Gastrocnemius medialis (tissue), 4 donors: ENCODE data around the gene ANKRD13B. TPM values are rescaled to one million over a fixed set of nuclear protein-coding genes. Genes with fewer than 3 reads are reported as not detected.

ENCODE experiments used
- ATAC-seq, 2 donors: fragments of 150-250 bp; one replicate each; pipeline ENCODE4 v1.9.1; 2016
- DNase-seq, 2 donors: peaks; one replicate each; pipeline ENCODE4 v3.0.0-alpha.2; 2019
- H3K27ac ChIP-seq, 4 donors: fragments of 200-600 bp; sonication (generic); 1 replicate in 1 of 4; 2 replicates in 3 of 4; pipeline ENCODE4 v1.5.1; 2016 to 2018; ENCODE audit warnings: mild to moderate bottlenecking in 2 of 4, moderate library complexity in 1 of 4
- H3K27me3 ChIP-seq, 3 donors: fragments of 200-600 bp; sonication (generic) in 2 of 3; 1 replicate in 1 of 3; 2 replicates in 2 of 3; pipeline versions ENCODE4 v1.5.1 to v1.6.0; 2016 to 2019; ENCODE audit warnings: mild to moderate bottlenecking in 1 of 3, moderate library complexity in 1 of 3
- H3K36me3 ChIP-seq, 2 donors: fragments of 200-600 bp; sonication (generic) in 1 of 2; one replicate each; pipeline ENCODE4 v1.5.1; 2017 to 2018
- H3K4me1 ChIP-seq, 2 donors: fragments of 200-600 bp; sonication (generic) in 1 of 2; one replicate each; pipeline ENCODE4 v1.5.1; 2016 to 2017; ENCODE audit warnings: mild to moderate bottlenecking in 2 of 2
- H3K4me3 ChIP-seq, 4 donors: fragments of 200-600 bp; sonication (generic) in 3 of 4; 1 replicate in 1 of 4; 2 replicates in 3 of 4; pipeline ENCODE4 v1.5.1; 2016 to 2019; ENCODE audit warnings: mild to moderate bottlenecking in 2 of 4
- H3K9me3 ChIP-seq, 3 donors: fragments of 200-600 bp; sonication (generic) in 2 of 3; 1 replicate in 1 of 3; 2 replicates in 2 of 3; pipeline ENCODE4 v1.5.1; 2016 to 2019
- POLR2A ChIP-seq, 2 donors: fragments of 450-650 bp; IDR thresholded peaks; one replicate each; pipeline ENCODE4 v1.6.1; 2017; ENCODE audit warnings: antibody characterized with exemption in 2 of 2, mild to moderate bottlenecking in 2 of 2, moderate library complexity in 2 of 2
- in situ Hi-C, 4 donors: fragments of 200-750 bp; cut with MboI; loops; one replicate each; pipeline versions ENCODE4 v1.15.0 to v1.8.0; 2017; ENCODE audit warnings: low sequenced_read_pairs in 4 of 4
- intact Hi-C: fragments of 100-400 bp; cut with DNase I; formaldehyde crosslinking; loops from one replicate; pipeline ENCODE4 v1.15.1; 2023; ENCODE audit warnings: low total_unique reads
- total RNA-seq, 4 donors: library from RNA; depleted of rRNA; stranded (reverse); fragments of >200 nt; gene quantifications; one replicate each; pipeline versions ENCODE4 v1.1.0 to v1.2.3, GENCODE V29; 2016
- TF ChIP-seq, protein P1 (sequence below), 5 experiments: fragments of 450-650 bp in 3 of 5; fragments of 200-600 bp in 2 of 5; sonication (generic) in 2 of 5; IDR thresholded peaks in 4 of 5; conservative IDR thresholded peaks in 1 of 5; 1 replicate in 4 of 5; 2 replicates in 1 of 5; pipeline ENCODE4 v1.5.1; 2016 to 2019; ENCODE audit warnings: antibody characterized with exemption in 5 of 5, mild to moderate bottlenecking in 3 of 5, moderate library complexity in 3 of 5

ANKRD13B gene
- total RNA-seq, 4 donors from 2014 or later: 8.2 to 11.5 (median 9.2) TPM

DNA sequence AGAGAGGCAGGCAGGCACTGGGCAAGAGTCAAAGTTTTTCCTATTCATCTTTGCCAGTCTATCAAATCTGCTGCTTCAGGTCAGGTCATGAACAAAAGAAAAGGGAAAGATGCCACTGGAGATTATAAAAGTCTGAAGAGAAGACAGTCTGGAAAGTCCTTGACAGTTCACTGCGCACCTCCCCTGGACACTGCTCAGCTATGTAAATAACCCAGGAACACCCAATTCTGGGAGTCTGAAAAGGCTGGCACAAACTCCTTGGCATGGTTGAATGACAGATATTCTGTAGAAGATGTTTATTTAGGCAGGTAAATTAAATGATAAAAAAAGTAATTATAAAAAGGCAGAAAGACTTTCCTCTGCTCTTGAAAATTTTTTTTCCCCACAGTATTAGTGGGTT is 35.0 kb downstream of the ANKRD13B start:
- Histone ChIP-seq H3K27ac (peak overlapping the region; percentile 98 to 100 (median 99)), H3K27me3 (no peaks in the 10 kb centered on the region), H3K4me3 (no peak overlapping the region), H3K4me1 (peaks cover 63 to 69% of the 10 kb centered on the region in 2 donors), H3K9me3 (no peaks in the 10 kb centered on the region), H3K36me3 (peaks cover 0 to 27% of the 10 kb centered on the region in 2 donors)
- DNase-seq (no peak), ATAC-seq (no peak)
- in situ Hi-C loops (loop anchor here in 1 of 4 donors (10.0 kb wide), 1 partner anchor 147 kb away; no protein-coding TSS in a partner anchor), intact Hi-C loops (loop anchor here (10.0 kb wide), 1 partner anchor 493 kb away; no protein-coding TSS in a partner anchor)
- no peak for TF ChIP-seq POLR2A (IDR thresholded peaks at IDR 0.05)
- TF ChIP-seq, protein P1, sequence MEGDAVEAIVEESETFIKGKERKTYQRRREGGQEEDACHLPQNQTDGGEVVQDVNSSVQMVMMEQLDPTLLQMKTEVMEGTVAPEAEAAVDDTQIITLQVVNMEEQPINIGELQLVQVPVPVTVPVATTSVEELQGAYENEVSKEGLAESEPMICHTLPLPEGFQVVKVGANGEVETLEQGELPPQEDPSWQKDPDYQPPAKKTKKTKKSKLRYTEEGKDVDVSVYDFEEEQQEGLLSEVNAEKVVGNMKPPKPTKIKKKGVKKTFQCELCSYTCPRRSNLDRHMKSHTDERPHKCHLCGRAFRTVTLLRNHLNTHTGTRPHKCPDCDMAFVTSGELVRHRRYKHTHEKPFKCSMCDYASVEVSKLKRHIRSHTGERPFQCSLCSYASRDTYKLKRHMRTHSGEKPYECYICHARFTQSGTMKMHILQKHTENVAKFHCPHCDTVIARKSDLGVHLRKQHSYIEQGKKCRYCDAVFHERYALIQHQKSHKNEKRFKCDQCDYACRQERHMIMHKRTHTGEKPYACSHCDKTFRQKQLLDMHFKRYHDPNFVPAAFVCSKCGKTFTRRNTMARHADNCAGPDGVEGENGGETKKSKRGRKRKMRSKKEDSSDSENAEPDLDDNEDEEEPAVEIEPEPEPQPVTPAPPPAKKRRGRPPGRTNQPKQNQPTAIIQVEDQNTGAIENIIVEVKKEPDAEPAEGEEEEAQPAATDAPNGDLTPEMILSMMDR (IDR thresholded peaks at IDR 0.05 in 4 of 5, conservative IDR thresholded peaks at IDR 0.05 in 1 of 5): no peak

DNA sequence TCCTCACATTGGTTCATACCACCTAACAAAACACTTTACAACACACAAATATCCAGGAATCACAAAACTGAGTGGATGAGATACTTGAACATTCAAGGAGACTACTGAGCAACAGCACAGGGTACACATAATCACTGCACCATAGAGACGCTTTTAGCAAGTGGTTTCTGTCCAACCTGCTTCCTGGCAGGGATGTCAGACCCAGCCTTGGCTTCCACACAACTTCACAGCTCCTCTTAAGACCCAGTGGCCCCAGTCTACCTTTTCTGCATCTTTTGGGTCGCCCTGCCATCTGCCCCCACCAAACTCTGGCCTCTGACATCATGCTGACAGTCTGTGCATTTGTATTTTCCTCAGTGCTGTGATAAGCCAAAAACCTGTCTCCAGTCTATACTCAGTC is 35.7 kb downstream of the ANKRD13B start:
- in situ Hi-C loops: loop anchor here in 1 of 4 donors (10.0 kb wide), 1 partner anchor 146 kb away; no protein-coding TSS in a partner anchor
- Histone ChIP-seq H3K27me3 (no peaks in the 10 kb centered on the region), H3K27ac (peak overlapping the region; percentile 98 to 100 (median 99)), H3K4me3 (no peak overlapping the region), H3K4me1 (peaks cover 64 to 68% of the 10 kb centered on the region in 2 donors), H3K36me3 (peaks cover 0 to 34% of the 10 kb centered on the region in 2 donors), H3K9me3 (no peaks in the 10 kb centered on the region)
- no peak for TF ChIP-seq POLR2A (IDR thresholded peaks at IDR 0.05)
- TF ChIP-seq, protein P1 (IDR thresholded peaks at IDR 0.05 in 4 of 5, conservative IDR thresholded peaks at IDR 0.05 in 1 of 5): no peak
- ATAC-seq (peak; percentile 7 to 14), DNase-seq (peak in 1 of 2 donors; percentile 43)
- intact Hi-C loops: loop anchor here (10.0 kb wide), 1 partner anchor 494 kb away; no protein-coding TSS in a partner anchor

DNA sequence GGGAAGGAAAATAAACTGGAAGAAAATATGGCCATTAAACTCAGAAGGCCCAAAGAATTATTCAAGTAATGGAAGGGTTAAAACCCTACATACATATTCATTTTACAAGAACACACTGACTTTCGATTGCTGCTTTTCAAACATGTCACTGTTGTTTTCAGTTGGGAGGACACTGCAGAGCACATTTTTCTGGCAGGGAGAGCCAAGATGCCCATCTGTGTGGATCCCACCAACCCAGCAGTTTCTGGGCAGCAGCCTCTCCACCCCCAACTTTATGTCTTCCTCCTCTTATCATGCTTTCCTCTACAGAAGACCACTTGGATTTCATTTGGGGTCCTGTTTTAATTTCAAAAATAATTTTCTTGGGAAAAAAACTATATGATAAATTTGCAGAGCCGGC is 36.9 kb downstream of the ANKRD13B start:
- ATAC-seq: no peak
- intact Hi-C loops: loop anchor here (10.0 kb wide), 1 partner anchor 495 kb away; no protein-coding TSS in a partner anchor
- H3K27ac ChIP-seq: peak overlapping the region; percentile 98 to 100 (median 99)
- H3K4me3 ChIP-seq: no peak overlapping the region
- no peaks in the 10 kb centered on the region for H3K9me3 ChIP-seq
- TF ChIP-seq, protein P1 (IDR thresholded peaks at IDR 0.05 in 4 of 5, conservative IDR thresholded peaks at IDR 0.05 in 1 of 5): no peak
- TF ChIP-seq POLR2A (IDR thresholded peaks at IDR 0.05): no peak
- no peaks in the 10 kb centered on the region for H3K27me3 ChIP-seq
- H3K4me1 ChIP-seq: peaks cover 73 to 80% of the 10 kb centered on the region in 2 donors
- DNase-seq: no peak
- peaks cover 0 to 46% of the 10 kb centered on the region in 2 donors for H3K36me3 ChIP-seq
- in situ Hi-C loops: loop anchor here in 2 of 4 donors (10.0 kb wide), 1 partner anchor 145 kb away; no protein-coding TSS in a partner anchor

DNA sequence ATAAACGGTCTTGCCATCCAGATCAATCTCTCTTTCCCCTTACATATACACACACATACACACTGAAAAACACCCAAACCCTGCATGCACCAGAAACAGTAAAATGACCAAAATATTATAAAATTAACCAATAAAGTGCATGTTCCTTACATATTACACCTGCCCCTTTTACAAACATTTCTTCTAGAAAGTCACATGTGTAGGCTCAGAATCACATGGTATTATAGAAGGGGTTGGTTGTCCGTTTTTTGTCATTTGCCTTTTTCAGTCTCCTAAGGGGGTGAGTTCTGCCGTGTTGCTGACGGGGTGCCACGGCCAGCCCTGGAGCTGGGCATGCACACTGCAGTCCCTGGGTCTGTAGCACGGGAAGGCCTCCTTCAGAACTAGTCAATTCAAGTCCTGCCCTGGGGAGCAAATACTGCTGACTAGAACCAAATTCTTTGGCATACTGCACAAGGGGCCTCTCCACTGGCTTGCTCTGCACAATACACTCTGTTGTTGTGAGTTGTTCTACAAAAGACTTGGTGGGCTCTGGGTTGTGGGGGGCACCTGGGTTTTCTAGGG is 37.8 kb downstream of the ANKRD13B start:
- in situ Hi-C loops: loop anchor here in 1 of 4 donors (10.0 kb wide), 1 partner anchor 144 kb away; no protein-coding TSS in a partner anchor

More for the DNA sequence above, 37.8 kb downstream of the ANKRD13B start:
- no peak for ATAC-seq
- Histone ChIP-seq H3K4me3 (no peak overlapping the region), H3K36me3 (peaks cover 0 to 55% of the 10 kb centered on the region in 2 donors), H3K4me1 (peaks cover 69 to 80% of the 10 kb centered on the region in 2 donors), H3K9me3 (no peaks in the 10 kb centered on the region), H3K27ac (peak overlapping the region; percentile 98 to 100 (median 99)), H3K27me3 (no peaks in the 10 kb centered on the region)
- intact Hi-C loops: no loop called here
- TF ChIP-seq, protein P1 (IDR thresholded peaks at IDR 0.05 in 4 of 5, conservative IDR thresholded peaks at IDR 0.05 in 1 of 5): no peak
- no peak for TF ChIP-seq POLR2A (IDR thresholded peaks at IDR 0.05)
- DNase-seq: no peak
